ENCODE data around the gene SMIM36.
"Not testable (repeated sequence)": the region's sequence is repeated elsewhere in the genome, so short reads cannot be mapped to it uniquely, and the experiment has no call there.

Gene SMIM36

DNA sequence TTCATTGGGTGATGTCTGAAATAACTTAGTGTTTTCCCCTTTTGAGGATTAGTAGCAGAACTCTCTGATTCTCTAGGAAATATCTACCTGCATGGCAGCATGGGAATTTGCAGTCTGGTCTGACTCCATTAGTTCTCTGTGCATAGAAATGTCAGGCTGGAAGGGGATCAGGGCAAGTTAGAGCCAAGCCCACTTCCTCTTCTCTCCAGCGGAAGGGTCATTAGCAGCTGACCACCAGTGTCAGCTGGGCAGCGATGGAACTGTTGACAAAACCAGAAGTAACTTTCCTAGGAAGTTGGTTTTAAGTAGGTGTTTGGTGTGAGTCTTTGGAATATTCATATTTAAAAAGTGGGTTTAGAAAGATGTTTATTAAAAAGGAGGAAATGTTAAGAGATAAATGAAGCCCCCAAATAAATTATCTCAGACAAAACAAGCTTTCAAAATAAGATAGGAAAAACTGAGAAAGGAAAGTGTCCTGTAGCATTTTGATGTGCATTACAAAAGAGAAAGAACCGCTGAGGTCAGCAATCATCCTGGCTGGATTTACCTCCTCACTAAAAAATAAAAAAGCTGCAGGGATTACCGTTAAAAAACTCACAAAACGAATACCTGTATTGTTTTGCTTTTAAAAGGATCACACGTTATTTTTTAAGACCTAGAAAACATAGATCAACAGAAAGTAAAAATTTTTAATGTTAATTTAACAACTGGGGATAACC is 57.3 kb downstream of the SMIM36 start:
- no peak for DNase-seq

DNA sequence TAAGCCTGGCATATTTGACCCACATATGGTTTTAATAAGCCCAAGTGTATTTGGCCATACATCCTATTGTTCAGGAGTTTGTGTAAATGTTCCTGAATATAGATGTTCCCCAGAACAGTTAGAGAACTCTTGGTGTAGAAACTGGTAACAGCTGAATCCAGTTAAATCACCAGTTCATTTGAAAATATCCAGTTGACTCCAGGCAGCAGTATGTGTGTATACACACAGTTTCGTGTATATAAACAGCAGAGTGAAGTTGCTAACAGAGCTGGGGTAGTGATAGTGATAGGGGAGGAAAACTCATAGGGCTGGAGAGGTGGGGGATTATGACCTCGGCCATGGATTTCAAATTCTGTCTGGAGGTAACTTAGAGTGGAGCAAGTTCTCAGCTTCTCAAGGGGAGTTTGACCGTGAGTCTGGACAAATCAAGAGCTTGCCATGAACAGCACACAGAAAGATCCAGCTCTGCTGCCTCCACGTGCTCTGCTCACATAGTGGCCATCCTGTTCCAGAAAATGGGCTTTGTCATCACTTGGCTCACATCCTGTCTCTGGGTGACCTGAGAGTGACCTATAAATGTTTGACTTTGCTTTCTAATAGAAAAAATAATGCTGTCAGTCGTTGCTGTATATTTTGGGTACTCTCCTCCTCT is 59.0 kb downstream of the SMIM36 start:
- no peak for DNase-seq

DNA sequence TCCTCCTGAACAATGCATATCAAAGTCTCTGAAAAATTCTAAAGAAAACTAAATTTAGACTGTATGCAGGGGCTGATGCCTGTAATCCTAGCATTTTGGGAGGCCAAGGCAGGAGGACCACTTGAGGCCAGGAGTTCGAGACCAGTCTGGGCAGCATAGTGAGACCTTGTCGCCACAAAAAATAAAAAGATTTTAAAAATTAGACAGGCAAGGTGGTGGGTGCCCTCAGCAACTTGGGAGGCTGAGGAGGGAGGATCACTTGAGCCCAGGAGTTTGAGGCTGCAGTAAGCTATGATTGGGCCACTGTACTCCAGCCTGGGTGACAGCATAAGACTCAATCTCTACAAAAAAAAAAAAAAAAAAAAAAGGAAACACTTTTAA is 59.5 kb downstream of the SMIM36 start:
- no peak for DNase-seq

DNA sequence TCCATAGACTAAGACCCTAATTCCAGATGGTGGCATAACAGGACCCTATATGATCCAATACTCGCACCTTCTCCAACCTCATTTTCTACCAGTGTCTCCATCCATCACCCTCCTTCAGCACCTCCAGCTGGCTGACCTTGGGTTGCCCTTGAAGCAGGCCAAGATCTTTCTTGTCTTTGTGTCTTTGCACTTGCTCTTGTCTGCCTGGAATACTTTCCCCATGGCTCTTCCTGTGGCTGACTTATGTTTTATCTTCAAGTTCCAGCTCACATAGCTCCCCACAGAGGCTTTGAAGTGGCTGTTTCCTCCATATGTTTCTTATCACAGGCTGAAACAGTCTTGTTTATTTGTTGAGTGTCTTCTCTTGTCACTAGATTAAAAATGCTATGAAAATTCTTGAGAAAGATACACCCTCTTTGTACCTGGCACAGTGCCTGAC is 60.0 kb downstream of the SMIM36 start:
- peak; percentile 56 for DNase-seq

DNA sequence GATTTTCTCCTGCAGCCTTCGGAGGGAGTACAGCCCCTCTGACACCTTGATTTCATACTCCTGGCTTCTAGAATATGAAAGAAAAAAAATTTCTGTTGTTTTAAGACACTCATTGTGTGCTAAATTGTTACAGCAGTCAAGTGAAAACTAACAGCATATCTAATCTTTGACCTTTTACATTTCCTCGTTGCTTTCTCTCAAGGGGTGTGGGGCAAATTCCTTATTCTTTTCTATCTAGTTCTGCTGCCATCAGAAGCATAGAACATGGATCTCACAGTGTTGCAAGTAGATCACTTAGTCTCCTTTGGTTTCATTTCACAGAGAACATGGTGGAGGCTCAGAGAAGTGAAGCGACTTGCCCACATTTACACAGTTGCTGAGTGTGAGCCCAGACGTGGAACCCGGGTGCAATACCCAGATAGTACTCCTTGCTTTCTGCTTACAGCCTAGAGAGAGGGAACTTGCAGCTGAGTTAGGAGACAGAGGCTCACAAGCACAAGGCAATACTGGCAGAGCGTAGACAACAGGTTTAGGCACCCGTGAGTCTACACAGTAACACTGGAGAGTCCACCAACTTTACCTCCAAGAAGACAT is 60.9 kb downstream of the SMIM36 start:
- DNase-seq, result no peak

DNA sequence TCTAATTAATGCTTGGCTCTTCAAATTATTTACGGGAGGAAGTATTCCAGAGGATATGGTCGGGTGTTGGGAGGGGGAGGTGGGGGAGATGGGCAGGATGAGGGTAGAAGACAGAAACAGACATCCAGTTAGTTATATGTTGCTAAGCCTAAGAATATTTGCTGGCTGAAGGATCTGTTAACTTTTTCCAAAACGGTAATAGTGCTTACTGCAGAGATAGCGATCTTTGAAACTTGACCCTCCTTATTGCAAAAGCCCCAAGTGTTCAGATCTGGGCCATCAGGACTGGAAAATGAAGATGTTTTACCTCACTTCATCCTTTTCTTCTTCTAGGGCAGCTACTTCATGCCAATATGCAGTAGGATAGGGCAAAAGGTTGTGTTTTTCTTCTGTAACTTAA is 62.6 kb downstream of the SMIM36 start:
- no peak for DNase-seq

DNA sequence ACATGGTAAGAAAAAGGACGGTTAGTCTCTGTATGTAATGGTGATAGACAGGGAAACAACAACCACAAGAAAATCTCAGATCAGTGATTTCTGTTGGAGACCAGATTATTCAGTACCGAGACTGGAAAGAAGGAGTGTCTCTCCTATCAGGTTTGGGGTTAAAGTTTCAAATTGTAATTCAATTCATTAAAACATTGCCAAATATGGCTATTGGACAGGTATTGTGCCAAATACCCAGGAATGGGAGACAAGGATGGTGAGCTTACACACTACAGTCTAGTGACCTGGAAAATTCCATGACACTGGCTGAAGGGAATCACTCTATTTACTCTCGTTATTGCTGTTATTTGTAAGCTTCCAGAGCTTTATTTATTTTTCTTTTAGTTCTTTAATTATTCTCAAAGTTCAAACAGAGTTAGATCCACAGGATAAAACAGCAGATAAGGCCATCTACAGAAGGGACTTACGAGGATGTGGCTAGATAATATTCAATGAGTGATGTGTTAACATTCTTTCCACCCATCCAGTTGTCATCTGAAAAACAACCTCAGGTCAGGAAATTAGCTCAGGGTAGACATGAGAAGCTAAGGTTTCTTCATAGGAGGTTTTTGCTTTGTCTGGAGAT is 64.6 kb downstream of the SMIM36 start:
- DNase-seq, result no peak

DNA sequence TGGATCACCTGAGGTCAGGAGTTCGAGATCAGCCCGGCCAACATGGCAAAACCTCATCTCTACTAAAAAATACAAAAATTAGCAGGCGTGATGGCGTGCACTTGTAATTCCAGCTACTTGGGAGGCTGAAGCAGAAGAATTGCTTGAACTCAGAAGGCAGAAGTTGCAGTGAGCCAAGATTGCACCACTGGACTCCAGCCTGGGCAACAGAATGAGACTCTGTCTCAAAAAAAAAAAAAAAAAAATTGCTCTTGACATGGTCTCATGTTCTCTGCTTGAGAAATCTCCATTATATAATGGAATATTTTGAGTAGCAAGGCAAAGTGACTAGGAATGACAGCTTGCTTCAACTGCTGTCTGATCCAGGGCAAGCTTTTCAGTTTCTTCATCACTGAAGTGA is 65.2 kb downstream of the SMIM36 start:
- DNase-seq, result not testable (repeated sequence)

DNA sequence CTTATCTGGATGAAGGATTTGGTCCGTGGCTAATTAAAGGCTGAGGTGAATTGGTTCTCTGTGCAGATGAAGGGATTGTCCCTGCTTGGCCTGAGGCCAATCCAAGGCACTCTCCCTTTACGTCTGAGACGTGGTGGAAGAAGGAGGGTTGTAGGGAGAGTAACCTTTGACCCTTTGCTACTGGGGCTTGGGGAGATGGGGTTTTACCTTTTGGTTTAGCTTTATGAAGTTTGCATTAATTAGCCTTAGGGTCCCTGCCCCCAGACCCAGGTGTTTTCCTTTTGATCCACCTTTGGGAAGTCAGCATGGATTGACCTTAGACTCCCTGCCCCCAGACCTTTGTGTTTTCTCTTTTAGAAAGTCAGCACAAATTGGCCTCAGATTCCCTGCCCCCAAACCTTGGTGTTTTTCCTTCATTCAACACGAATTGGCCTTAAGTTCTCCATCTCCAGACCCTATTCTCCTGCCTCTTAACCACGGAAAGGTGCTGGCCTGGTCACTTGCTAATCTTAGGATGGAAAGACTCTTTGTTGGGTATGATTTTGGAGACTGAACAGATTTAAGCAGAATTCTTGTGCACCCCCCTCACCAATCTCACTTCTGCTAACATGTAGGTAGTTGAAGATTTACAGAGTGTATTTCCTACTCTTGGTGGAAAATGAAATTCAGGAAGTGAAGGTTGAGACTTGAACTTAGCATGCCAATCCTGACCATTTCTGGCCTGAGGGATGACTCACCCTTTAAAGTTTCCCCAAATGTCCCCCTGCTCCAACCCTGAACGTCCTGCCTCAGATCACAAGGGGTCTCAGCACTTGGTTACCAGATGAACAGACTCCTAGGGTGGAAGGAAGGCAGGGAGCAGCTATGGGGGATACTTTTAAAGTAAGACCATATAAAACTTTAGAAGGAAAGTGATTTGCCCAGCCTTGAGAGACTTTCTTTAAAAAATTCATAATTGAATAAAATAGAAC is 66.5 kb downstream of the SMIM36 start:
- DNase-seq, result peak; percentile 83

DNA sequence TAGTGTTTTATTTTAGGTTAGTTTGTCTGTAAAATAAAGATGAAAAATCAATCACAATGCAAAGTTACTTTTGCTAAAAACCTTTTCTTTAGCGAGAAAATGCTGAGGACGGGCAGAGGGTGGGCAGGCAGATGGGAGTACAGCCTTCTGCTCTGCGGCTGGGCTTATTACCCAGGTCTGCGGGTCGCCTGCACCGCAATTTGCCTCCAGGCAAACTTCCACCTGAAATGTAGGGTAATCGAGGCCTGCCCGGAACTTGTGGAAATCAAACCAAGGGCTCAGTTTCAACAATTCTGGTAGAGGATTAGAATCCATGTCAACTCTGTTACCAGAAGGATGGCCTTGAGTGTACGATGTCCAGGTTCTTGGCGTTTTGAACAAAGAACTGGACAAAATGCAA is 67.3 kb downstream of the SMIM36 start:
- no peak for DNase-seq

DNA sequence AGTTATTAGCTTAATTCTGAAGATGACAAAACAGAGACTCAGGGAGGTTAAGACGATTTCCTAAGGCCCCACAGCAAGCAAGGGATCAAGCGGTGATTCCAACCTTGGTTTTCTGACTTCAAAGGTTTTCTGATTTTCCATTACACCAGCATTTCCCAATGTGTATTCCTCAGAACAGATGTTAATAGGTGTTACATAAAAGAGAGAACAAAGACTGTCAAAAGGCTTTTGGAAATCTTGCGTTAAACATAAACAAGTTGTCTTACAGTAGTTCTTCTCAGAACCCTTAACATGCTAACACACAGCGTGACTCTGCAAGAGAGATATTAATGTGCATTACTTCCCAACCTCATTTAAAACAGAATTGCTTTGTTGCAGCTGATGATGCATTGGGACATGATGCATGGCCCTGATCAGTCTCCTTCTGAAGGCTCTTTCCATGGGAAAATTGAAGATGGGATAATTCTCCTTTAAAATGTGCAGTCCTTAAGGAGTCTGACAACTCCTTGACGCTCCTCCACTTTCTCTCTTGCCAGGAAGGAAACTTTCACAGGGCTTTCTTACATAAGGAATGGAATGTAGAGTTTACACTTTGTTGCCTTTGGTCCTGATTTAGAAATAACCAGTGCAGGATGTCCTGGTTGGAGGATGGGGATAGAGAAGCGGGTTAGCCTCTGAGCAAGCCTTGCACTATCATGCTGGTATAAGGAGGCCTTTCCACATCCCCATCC is 68.1 kb downstream of the SMIM36 start:
- no peak for DNase-seq

DNA sequence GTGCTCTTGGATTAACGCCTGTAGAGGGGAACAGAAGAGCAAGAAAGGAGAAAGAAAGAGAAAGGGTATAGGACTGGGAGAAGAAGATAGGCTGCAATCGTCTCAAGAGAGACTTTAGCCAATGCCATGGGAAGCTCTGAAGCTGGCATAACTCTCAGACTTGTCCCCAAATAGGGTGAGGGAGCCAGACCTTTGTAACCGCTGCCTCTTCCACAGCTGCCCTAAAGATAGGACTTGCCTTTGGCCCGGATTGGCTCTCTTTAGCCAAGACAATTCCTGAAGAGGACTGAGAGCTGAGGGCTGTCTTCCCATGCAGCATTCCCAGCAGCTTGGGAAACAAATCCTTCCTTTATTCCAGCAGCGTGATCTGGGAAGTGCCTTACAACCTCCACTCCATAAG is 68.8 kb downstream of the SMIM36 start:
- DNase-seq, result peak; percentile 55

DNA sequence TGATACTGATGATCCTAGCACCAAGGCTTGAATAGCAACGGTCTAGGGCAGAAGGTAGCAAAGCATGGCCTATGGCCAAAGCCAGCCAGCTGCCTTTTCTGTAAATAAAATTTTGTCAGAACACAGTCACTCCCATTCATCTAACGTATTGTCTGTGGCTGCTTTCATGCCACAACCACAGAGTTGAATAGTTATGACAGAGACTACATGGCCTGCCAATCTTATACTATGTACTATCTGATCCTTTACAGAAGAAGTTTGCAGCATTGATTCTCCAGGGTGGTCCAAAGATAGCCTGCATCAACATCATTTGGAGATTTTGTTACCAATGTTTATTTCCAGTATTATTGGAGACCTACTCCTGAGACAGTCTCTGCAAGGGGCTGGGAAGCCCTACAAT is 69.7 kb downstream of the SMIM36 start:
- DNase-seq, result no peak

DNA sequence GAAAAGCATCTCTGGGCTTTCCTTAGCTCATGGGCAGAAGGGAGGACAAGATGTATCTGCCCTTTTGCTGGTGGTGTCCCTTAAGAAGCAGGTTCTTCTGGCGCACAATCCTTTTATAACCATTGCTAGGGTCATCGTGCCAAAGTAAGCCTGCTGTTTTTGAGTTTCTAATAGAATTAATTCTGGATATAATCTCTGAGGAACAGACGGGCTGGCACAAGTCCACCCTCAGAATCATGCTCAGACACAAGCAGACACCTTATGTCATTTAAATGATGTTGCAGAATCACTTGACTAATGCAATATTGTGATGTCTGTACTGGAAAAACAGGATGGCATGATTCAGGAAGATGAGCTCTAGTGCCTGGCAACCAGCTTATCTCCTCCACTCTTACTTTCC is 70.9 kb downstream of the SMIM36 start:
- peak; percentile 99 for DNase-seq

DNA sequence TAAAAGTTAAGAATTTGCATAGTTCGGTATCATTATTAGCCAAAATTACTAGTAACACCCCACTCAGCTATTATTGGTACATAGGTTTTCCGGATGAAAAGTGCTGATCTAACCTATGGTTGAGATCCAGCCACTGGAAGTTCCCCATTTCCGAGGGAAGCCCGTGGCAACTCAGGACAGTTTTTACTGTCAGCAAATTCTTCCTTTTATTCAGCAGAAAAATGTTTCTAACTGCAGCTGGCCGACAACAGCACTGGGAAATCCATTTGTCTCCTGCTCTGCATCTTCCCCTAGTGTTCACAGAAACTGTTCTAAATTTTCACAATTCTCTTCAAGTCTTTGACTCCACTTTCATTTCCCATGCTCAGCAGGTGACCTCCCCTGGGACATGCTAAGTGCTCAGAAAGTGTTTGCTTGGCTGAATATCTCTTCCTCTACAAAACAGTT is 74.1 kb downstream of the SMIM36 start:
- no peak for DNase-seq

DNA sequence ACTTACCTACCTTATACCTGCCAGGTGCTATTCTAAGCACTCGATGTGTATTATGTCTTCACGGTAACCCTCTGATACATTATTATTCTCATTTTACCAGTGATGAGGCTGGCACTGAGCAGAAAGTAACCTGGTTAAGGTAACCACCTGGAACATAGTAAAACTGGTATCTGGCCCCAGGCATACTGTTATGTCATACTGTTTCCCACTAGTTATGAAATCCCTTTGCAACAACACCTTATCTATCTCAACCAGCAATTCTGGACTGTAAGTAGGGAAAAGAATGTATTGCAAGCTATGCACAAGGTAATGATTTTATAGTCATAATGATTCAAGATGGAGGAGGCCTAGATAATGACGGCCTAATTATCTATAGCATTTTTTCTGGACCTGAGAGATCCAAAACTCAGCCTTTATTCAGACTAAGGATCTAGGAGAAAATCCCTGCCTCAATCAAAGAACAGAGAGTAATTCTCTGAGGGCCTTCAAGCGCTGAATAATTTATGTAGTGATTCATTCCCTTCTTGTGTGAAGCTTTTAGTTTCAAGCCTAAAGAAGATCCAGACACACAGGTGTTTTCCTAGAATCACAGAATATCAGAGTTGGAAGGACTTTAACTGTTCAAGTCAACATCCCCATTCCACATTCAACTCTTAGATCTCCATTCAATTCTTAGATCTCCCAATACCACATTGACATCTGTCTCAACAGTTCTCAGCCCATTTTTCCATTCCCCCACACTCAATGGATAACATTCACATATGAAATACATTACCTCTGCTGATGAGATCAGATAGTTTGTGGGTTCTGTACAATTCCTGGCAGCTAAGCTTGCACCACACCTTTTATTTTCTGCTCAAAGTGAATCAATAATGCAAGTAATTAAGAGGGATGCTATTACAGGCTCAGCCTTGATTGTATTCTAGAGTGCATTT is 74.8 kb downstream of the SMIM36 start:
- DNase-seq, result no peak

DNA sequence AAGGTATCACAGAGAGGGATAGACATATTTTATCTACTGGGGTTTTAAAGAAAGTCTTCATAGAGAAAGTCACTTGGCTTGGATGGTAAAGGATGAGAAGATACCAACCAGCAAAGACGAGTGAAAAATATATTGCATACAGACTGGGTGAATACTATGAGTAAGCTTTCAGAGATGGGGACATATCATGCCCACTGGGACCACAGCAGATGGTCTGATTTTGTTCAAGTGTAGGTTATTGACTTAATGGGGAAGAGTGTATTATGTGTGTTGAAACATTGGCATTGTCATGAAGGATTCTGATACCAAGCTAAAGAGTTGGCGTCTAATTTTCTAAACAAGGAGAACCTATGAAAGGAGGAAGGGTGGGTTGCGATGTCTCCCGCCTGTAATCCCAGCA is 75.8 kb downstream of the SMIM36 start:
- peak; percentile 22 for DNase-seq

DNA sequence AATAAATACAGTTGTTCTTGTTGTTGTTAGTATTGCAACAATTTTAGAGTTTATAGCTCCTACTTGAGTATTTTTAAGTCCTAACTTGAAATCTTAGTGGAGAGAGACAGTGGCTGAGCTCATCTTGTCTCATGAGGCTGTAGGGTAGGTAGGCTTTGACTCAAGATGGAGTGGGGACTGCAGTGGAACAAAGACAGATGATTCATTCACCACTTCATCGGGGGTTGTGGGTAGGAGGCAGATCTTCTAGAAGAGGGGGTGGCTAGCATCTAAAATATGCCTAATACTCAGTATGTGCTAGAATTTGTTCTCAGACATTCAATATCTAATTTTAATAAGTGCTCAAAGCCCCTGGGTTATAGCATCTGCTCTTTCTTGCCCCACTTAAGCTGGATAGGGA is 76.5 kb downstream of the SMIM36 start:
- DNase-seq, result no peak

DNA sequence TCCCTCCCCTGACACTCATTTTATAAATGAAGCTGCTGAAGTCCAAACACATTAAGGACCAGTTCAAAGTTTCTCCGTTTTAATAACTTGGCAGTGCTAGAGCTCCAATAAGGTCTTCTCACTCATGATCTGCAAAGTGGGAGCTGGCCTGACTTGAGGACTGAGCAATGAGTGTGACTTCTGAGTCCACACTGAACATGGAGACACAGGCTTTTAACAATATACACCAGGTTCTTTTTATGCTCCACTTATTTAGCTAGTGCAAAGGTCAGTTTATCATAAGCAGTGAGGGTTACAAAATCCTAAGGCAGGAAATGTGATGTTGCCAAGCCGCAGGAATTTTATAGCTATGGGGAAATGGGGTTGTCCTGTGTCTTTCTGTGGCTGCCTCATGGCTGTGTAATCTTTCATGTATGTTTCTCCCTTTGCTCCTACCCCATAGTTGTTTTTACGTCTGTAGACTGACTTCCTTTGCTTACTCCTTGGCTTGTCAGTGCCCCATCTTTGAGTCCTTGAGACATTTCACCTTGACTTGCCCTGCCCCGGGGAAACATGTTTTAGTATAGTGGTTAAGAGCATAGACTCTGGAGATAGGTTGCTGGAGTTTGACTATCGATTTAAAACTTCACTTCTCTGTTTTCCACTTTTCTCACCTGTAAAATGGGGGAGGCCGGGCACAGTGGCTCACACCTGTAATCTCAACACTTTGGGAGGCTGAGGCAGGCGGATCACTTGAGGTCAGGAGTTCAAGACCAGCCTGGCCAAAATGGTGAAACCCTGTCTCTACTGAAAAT is 77.4 kb downstream of the SMIM36 start:
- DNase-seq, result no peak

Measured in NCI-H82 (cell line).